IPS-NIHi11 (cell line): ENCODE measurements around the gene CMTM4.
A peak's percentile ranks its signal among the peaks of the same experiment; 100 is the strongest.
"Not testable (repeated sequence)": the region's sequence is repeated elsewhere in the genome, so short reads cannot be mapped to it uniquely, and the experiment has no call there.

ENCODE experiments used
- DNase-seq: peaks from one replicate; pipeline ENCODE4 v3.0.0; 2012; ENCODE audit warnings: mixed read lengths, low spot score

CMTM4 gene

DNA sequence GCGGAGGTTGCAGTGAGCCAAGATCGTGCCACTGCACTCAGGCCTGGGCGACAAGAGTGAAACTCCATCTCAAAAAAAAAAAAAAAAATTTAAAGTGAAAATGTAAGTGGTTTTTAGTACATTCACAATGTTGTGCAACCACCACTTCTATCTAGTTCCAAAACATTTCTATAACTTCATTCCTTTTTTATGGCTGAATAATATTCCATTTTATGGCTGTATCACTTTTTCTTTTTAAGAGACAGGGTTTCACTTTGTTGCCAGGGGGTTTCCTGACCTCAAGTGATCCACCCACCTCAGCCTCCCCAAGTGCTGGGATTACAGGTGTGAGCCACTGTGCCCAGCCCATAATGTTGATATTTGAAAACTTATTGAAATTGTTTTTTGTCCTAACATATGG lies 103.7 kb downstream of the CMTM4 start:
- no peak for DNase-seq

GRCh38 chr16:66592241-66592640 lies 104.3 kb downstream of the CMTM4 start:
- DNase-seq = no peak

DNA sequence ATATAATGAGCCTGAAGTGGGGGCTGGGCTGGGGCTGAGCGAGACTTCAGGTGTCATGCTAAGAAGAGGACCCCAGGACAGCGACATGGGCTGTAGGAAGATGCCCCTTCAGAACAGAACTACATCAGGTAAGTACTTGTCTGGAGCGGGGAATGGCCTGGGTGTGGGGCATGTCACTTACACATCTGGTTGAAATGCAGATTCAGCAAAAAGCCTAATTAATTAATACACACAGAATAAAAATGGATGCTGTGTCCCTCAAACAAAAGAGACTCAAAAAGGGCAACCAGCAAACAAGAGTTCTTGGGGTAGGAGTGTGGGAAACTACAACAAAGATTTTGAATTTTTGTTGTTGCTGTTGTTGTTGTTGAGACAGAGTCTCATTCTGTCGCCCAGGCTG lies 105.5 kb downstream of the CMTM4 start:
- DNase-seq = no peak

GRCh38 chr16:66590322-66590721 lies 106.2 kb downstream of the CMTM4 start:
- DNase-seq = no peak

DNA sequence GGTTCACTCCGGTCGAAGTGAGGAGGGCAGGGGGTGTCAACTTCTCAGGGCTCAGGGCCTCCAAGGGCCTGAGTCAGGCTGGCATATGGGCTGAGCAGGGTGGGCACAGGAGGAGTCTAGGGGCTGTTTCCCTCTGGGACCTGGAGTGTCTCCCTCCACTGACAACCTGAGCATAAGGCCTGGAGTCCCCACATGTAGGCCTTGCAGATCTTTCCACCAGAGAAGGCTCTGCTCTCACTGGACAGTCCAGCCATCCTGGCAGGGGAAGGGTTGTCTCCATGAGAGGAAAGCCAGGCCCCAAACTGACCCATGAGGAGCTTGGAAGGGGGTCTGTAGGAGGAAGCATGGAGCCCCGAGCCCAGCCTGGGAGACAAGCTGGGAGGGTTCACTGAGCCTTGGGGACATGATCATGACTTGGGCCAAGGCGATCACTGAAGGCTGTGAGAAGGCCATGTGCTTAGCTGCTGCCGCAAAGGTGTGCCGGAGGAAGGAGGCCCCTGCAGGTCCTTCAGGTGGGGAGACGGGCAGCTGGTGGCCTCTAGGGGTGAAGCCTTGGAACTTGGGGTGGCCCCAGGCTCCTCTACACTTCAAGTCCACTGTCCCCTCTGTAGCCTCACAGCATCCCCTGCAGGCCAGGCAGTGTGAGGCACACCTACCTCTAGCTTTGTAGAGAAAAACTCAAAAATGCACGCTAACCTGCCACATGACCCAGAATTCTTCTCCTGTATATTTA lies 107.4 kb downstream of the CMTM4 start:
- peak; percentile 71 for DNase-seq

DNA sequence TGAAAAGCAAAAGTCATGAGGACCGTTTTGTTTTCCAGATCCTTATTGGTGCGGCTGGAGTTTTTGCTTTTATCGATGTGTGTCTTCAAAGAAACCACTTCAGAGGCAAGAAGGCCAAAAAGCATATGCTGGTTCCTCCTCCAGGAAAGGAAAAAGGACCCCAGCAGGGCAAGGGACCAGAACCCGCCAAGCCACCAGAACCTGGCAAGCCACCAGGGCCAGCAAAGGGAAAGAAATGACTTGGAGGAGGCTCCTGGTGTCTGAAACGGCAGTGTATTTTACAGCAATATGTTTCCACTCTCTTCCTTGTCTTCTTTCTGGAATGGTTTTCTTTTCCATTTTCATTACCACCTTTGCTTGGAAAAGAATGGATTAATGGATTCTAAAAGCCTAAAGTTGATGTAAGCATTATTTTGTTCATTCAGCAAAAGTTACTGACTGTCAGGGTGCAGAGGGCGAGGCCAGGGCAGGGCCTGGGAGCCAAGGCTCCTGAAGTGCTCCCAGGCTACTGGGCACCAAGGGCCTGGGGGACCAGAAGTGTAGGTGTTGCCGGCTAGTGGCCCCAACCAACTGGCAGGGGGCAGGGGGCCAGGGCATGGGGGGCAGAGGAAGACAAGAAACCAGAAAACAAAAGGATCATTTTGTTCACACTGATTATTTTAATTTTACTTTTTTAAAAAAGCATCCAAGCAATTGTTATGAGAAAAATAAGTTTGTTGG lies 108.5 kb downstream of the CMTM4 start:
- DNase-seq = no peak

GRCh38 chr16:66585481-66586239 lies 110.9 kb downstream of the CMTM4 start:
- no peak for DNase-seq

GRCh38 chr16:66581246-66581952 lies 115.1 kb downstream of the CMTM4 start:
- DNase-seq = no peak

GRCh38 chr16:66580605-66581209 lies 115.8 kb downstream of the CMTM4 start:
- peak; percentile 54 for DNase-seq

- DNase-seq = peak; percentile 48
These were observed 117.7 kb downstream of the CMTM4 start, which contains the start of gene CMTM2 for GRCh38 chr16:66578651-66579531. TSS of gene CMTM2 (plus strand) at chr16:66579463. CDS start at chr16:66579608, 145 bp downstream.

DNA sequence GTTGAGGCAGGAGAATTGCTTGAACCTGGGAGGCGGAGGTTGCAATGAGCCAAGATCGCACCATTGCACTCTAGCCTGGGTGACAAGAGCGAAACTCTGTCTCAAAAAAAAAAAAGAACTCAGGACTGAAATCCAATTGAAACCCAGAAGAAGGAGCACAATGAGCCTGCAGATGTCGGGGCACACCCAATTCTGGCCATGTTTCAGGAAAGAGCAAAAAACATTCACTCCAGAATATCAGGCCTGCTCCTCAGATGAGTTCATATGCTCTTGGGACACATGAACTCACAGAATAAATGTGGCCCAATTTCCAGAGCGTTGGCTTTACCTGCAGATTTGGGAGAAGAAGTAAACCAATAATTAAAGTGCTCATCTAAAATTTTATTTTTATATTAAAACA lies 120.2 kb downstream of the CMTM4 start:
- no peak for DNase-seq

- DNase-seq = no peak
These were observed 121.5 kb downstream of the CMTM4 start for GRCh38 chr16:66575060-66575459.

DNA sequence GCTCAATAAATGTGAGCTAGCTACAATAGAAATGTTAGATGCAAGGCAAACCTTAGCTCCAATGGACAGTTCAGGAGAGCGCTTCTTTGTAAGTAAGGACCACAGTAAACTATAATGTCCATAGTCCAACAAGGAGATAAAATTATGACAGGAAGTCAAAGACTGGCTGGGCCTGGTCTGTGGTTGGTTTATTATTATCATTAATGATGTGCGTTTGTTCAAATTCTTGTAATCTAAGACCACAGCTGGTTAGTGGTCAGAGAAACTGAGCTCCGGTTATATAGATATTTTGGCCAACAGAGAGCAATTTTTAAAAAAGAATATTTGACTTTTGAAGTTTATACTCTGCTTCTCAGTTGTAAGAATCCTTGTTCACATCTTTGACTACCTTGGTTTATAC lies 122.0 kb downstream of the CMTM4 start:
- DNase-seq = no peak

GRCh38 chr16:66574081-66574480 lies 122.5 kb downstream of the CMTM4 start:
- no peak for DNase-seq

DNA sequence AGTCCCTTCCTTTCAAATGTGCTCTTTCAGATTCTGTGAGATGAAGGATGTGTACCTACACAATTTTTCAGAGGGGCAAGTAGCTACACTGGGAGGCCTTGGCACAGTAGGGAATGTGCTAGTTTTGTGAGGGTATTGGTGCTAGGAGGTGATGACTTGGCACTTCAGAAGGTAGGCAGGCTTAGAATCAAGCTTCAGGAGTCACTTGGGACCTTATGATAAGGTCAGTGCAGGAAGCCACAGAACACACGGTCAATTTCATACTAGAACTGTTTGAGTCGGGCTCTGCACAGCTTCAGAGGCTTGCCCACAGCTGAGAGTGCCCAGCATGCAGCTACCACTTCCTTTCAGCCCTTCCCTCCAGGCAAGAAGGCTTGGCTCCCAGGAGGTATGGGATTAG lies 124.2 kb downstream of the CMTM4 start:
- no peak for DNase-seq

DNA sequence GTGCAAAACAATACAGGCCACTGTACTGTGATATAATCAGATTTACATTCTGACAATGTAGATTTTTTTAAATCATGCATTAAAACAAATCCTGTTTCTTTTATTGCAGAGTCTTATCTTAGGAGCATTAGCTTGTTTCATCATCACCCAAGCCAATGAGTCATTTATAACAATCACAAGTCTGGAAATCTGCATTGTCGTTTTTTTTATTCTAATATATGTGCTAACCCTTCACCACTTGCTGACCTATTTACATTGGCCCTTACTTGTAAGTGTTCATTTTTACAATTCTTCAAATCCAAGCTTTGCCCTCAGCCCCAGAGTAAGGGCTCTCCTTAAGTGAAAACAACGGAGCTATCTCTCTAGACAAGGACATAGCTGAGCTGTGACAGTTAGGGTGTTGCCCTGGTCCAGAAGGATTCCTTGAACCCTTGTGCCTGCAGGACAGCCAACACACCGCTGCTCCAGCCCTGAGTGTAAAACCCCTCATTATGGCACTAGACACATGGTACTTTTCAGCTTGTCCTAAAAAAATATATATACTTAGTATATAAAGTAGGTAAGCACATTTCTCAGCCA lies 126.6 kb downstream of the CMTM4 start:
- no peak for DNase-seq

GRCh38 chr16:66569131-66569530 lies 127.4 kb downstream of the CMTM4 start:
- DNase-seq = no peak

- no peak for DNase-seq
These were observed 128.2 kb downstream of the CMTM4 start for GRCh38 chr16:66568355-66568754.

DNA sequence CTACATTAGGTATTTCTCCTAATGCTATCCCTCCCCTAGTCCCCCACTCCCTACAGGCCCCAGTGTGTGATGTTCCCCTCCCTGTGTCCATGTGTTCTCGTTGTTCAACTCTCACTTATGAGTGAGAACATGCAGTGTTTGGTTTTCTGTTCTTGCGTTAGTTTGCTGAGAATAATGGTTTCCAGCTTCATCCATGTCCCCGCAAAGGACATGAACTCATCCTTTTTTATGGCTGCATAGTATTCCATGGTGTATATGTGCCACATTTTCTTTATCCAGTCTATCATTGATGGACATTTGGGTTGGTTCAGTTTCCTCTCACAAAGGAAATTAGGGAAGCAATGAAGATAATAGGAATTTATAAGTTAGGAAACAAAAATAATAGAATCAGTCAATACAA lies 129.3 kb downstream of the CMTM4 start:
- DNase-seq = not testable (repeated sequence)
